Smooth muscle cell (in vitro differentiated cells): Measurements from ENCODE around the gene UNC93A. TPM values are rescaled to one million over a fixed set of nuclear protein-coding genes. Genes with fewer than 3 reads are reported as not detected.
"Not testable (repeated sequence)": the region's sequence is repeated elsewhere in the genome, so short reads cannot be mapped to it uniquely, and the experiment has no call there.

ENCODE experiments used
- DNase-seq: peaks from one replicate; lab custom pipeline; 2025; ENCODE audit not compliant: unreplicated experiment; lab: John Stamatoyannopoulos, UW
- H2AFZ ChIP-seq: fragments of 200-600 bp; sonication (generic); 2 replicates; pipeline ENCODE4 v1.6.0; 2016; ENCODE audit warnings: antibody characterized with exemption, low read depth, mild to moderate bottlenecking
- H3F3A ChIP-seq: fragments of 200-600 bp; sonication (generic); 2 replicates; pipeline ENCODE4 v1.6.0; 2017; ENCODE audit warnings: antibody characterized with exemption, low read depth
- H3K27ac ChIP-seq: fragments of 200-600 bp; sonication (generic); 2 replicates; pipeline ENCODE4 v1.5.1; 2016; ENCODE audit warnings: low read depth, mild to moderate bottlenecking
- H3K27me3 ChIP-seq: fragments of 200-600 bp; sonication (generic); 2 replicates; pipeline ENCODE4 v1.6.1; 2016; ENCODE audit warnings: low read depth, mild to moderate bottlenecking
- H3K36me3 ChIP-seq: fragments of 200-600 bp; sonication (generic); 2 replicates; pipeline ENCODE4 v1.5.1; 2016; ENCODE audit warnings: low read depth
- H3K4me1 ChIP-seq: fragments of 200-600 bp; sonication (generic); 2 replicates; pipeline ENCODE4 v1.5.1; 2016; ENCODE audit warnings: low read depth
- H3K4me2 ChIP-seq: fragments of 200-600 bp; sonication (generic); 2 replicates; pipeline ENCODE4 v1.6.0; 2016; ENCODE audit warnings: mild to moderate bottlenecking
- H3K4me3 ChIP-seq: fragments of 200-600 bp; sonication (generic); 2 replicates; pipeline ENCODE4 v1.5.1; 2016; ENCODE audit warnings: mild to moderate bottlenecking
- H3K79me2 ChIP-seq: fragments of 200-600 bp; sonication (generic); 2 replicates; pipeline ENCODE4 v1.6.0; 2016; ENCODE audit warnings: low read depth, mild to moderate bottlenecking
- H3K9ac ChIP-seq: fragments of 200-600 bp; sonication (generic); 2 replicates; pipeline ENCODE4 v1.6.0; 2016; ENCODE audit warnings: low read depth
- H3K9me3 ChIP-seq: fragments of 200-600 bp; sonication (generic); replicated peaks from 2 replicates; pipeline ENCODE4 v1.5.1; 2016; ENCODE audit warnings: low read depth
- H4K20me1 ChIP-seq: fragments of 200-600 bp; sonication (generic); 2 replicates; pipeline ENCODE4 v1.6.0; 2016; ENCODE audit warnings: low read depth
- CTCF ChIP-seq: fragments of 200-600 bp; sonication (generic); IDR thresholded peaks from 2 replicates; pipeline ENCODE4 v1.5.1; 2017; ENCODE audit warnings: borderline replicate concordance, mild to moderate bottlenecking, antibody characterized with exemption; ENCODE audit not compliant: insufficient read depth, poor library complexity, severe bottlenecking
- WGBS: methylation state at CpG from one replicate; pipeline ENCODE4 v1.1.7; 2016; ENCODE audit warnings: low lambda C conversion rate; 5-methylcytosine and 5-hydroxymethylcytosine counted together
- polyA plus RNA-seq: library from polyadenylated mRNA; unstranded; fragments of >200 nt; fragmentation: Nextera tagmentation; extraction: Ambion mirVana; gene quantifications from 2 replicates; pipeline ENCODE4 v1.2.1, GENCODE V29; 2016
- total RNA-seq: library from RNA; depleted of rRNA; stranded (reverse); fragments of >200 nt; gene quantifications from 2 replicates; pipeline ENCODE4 v1.2.3, GENCODE V29; 2014

The UNC93A gene
- total and polyA plus RNA-seq, 2 experiments from 2014 or later = not detected

DNA sequence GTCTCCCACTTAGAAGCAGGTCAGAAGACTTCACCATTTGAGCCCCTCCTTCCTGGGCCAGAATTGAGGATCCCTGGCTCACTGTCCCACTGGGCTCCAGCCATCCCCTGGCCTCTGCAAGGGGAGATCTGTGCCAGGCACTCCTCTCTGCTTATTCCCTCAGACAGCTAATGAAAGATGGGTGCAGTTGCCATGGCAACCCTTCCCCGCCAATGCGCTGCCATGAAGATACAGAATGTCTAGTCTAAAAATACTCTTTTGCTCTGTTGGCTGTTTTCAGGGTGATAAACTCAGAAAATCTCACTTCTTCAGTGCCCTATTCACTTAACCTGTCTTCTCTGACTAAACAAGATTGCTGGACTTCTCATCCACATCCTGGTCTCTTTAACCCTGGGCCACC lies 20.2 kb downstream of the UNC93A start:
- peaks cover 8% of the 10 kb centered on the region for H3K4me1 ChIP-seq
- no peaks in the 10 kb centered on the region for H3K9me3 ChIP-seq
- TF ChIP-seq CTCF = no peak
- no peak for DNase-seq
- no peaks in the 10 kb centered on the region for H4K20me1 ChIP-seq
- 93% methylated on average over 2 of the region's 2 CpGs for WGBS
- H3K36me3 ChIP-seq = no peaks in the 10 kb centered on the region
- no peaks in the 10 kb centered on the region for H3F3A ChIP-seq
- no peak overlapping the region for H2AFZ ChIP-seq
- no peak overlapping the region for H3K9ac ChIP-seq
- no peaks in the 10 kb centered on the region for H3K27me3 ChIP-seq
- no peak overlapping the region for H3K4me3 ChIP-seq
- H3K79me2 ChIP-seq = no peaks in the 10 kb centered on the region
- no peak overlapping the region for H3K4me2 ChIP-seq
- H3K27ac ChIP-seq = no peak overlapping the region

GRCh38 chr6:167311691-167312090 lies 20.6 kb downstream of the UNC93A start:
- WGBS = 91% methylated on average over 6 of the region's 6 CpGs
- not testable (repeated sequence) for H3K27ac ChIP-seq, H3K79me2 ChIP-seq, H3K4me2 ChIP-seq, H3F3A ChIP-seq, H3K4me1 ChIP-seq, H3K9ac ChIP-seq, H3K36me3 ChIP-seq, H3K9me3 ChIP-seq, DNase-seq, H4K20me1 ChIP-seq, H3K4me3 ChIP-seq, H2AFZ ChIP-seq, H3K27me3 ChIP-seq

DNA sequence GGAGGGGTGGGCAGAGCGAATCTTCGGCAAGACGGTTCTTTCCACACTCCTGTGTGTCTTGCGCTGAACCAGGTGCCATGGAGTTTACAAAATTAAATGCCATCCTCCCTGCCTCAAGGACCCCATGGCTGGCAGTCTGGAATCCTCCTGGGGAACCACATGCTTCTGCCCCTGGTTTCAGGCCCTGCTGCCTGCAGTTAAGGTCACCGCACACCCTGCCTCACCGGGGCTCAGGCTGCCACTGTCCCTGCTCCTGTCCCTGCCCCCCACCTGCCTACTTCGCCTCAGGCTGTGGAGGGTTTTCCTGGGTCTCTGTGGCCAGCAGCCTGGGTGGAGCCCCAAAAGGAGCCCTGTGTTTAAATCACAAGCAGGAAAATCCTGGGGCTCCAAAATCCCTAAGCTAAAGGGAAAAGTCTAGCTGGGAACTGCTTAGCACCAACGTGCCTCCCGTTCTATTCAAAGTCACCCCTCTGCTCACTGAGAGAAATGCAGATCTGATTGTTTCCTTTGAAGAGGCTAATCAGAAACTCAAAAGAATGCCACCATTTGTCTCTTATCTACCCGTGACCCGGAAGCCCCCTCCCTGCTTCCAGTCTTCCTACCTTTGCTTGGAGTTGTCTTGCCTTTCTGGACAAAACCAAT lies 23.2 kb downstream of the UNC93A start:
- Histone ChIP-seq H3K79me2 (no peaks in the 10 kb centered on the region), H3F3A (no peaks in the 10 kb centered on the region), H3K4me1 (peaks cover 8% of the 10 kb centered on the region), H3K4me2 (no peak overlapping the region), H3K27me3 (no peaks in the 10 kb centered on the region), H3K9me3 (no peaks in the 10 kb centered on the region), H3K27ac (no peak overlapping the region), H3K9ac (no peak overlapping the region), H4K20me1 (no peaks in the 10 kb centered on the region), H3K36me3 (no peaks in the 10 kb centered on the region), H2AFZ (no peak overlapping the region), H3K4me3 (no peak overlapping the region)
- no peak for DNase-seq
- TF ChIP-seq CTCF = no peak
- 67% methylated on average over 11 of the region's 11 CpGs for WGBS

GRCh38 chr6:167317172-167317571 lies 26.1 kb downstream of the UNC93A start:
- Histone ChIP-seq H3F3A (no peaks in the 10 kb centered on the region), H3K4me3 (no peak overlapping the region), H3K27me3 (no peaks in the 10 kb centered on the region), H3K27ac (no peak overlapping the region), H3K9ac (no peak overlapping the region), H3K9me3 (no peaks in the 10 kb centered on the region), H3K36me3 (no peaks in the 10 kb centered on the region), H2AFZ (no peak overlapping the region), H3K79me2 (no peaks in the 10 kb centered on the region), H3K4me1 (peaks cover 8% of the 10 kb centered on the region), H3K4me2 (no peak overlapping the region), H4K20me1 (no peaks in the 10 kb centered on the region)
- no peak for DNase-seq
- WGBS = 61% methylated on average over 9 of the region's 9 CpGs
- no peak for TF ChIP-seq CTCF

DNA sequence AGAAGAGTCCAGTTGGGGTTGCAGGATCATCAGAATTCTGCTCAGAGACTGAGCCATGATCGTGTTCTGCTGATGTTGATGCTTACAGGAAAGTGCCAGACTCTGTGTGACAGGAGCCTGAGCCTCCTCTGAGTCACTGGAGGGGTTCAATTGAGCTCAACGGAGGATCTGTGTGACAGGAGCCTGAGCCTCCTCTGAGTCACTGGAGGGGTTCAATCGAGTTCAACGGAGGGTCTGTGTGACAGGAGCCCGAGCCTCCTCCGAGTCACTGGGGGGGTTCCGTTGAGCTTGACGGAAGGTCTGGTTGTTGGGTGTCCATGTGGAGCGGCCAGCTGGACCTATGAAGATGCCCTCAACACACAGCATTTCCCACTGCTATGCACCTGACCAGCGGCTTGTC lies 27.2 kb downstream of the UNC93A start:
- not testable (repeated sequence) for H3K4me3 ChIP-seq, H3K9ac ChIP-seq, H3K36me3 ChIP-seq, H3K9me3 ChIP-seq, H4K20me1 ChIP-seq, H2AFZ ChIP-seq, H3K4me2 ChIP-seq, H3K27me3 ChIP-seq, DNase-seq, H3F3A ChIP-seq, H3K27ac ChIP-seq, H3K4me1 ChIP-seq, H3K79me2 ChIP-seq
- WGBS = 49% methylated on average over 10 of the region's 10 CpGs

DNA sequence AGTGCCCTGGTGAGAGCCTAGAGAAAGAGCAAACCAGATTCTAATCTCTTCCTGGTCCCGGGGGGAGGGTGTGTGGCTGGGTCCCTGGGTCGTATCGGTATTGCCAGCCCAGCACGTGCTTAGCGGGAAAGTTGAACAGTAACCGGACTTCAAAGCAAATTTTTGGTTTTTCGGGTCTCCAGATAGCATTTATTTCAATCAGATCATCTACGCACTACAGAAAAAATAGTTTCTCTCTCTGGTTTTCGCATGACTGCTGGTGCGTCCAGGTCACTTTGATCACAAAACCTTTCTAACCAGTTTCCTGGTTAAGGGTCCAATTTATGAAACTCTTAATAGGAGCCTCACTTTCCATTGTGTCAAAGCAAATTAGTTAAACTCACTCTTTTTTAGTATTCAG lies 27.7 kb downstream of the UNC93A start:
- not testable (repeated sequence) for H3K4me3 ChIP-seq, H4K20me1 ChIP-seq, H3K36me3 ChIP-seq, H3K79me2 ChIP-seq, H3K4me1 ChIP-seq, H3K27me3 ChIP-seq, H2AFZ ChIP-seq, H3F3A ChIP-seq, H3K4me2 ChIP-seq, H3K9me3 ChIP-seq, DNase-seq
- WGBS = 83% methylated on average over 10 of the region's 10 CpGs
- Histone ChIP-seq H3K9ac (peak overlapping the region; percentile 23), H3K27ac (peak overlapping the region; percentile 71)
